ENCODE data around the gene DHRS2.

DNA sequence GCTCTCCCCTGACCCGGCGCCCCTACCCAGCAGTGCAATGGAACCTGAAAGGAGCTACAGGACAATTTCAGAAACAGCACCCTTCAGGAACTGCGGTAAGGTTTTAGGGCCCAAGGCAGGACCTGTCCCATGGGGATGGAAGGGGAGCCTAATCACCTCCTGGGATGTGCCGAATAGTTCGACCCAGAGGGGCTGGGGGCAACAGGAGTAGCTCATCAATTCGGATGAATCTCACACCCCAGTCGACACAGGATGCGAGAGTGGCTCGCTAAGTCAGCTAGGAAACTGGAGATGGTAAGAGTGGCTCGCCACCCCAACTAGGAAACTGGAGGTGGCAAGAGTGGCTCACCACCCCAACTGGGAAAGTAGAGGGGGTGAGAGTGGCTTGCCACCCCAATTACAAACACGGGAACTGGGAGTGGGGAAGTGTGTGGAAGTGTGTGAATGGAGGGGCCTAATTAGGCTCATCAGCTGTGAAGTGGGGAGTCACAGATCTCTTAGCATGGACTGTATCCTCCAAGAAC, 57.1 kb downstream of the DHRS2 start:
- TF ChIP-seq, protein P1, sequence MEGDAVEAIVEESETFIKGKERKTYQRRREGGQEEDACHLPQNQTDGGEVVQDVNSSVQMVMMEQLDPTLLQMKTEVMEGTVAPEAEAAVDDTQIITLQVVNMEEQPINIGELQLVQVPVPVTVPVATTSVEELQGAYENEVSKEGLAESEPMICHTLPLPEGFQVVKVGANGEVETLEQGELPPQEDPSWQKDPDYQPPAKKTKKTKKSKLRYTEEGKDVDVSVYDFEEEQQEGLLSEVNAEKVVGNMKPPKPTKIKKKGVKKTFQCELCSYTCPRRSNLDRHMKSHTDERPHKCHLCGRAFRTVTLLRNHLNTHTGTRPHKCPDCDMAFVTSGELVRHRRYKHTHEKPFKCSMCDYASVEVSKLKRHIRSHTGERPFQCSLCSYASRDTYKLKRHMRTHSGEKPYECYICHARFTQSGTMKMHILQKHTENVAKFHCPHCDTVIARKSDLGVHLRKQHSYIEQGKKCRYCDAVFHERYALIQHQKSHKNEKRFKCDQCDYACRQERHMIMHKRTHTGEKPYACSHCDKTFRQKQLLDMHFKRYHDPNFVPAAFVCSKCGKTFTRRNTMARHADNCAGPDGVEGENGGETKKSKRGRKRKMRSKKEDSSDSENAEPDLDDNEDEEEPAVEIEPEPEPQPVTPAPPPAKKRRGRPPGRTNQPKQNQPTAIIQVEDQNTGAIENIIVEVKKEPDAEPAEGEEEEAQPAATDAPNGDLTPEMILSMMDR (IDR thresholded peaks at IDR 0.05), result no peak
- TF ChIP-seq POLR2A (IDR thresholded peaks at IDR 0.05; ENCODE audit: low read depth), result no peak
- no peak for TF ChIP-seq EP300 (IDR thresholded peaks at IDR 0.05)
